OCI-LY3 (cell line): ENCODE data around the gene NCOR2.

Experiments used
- CTCF ChIP-seq: fragments of 200-600, 300-600 bp; sonication (generic); IDR thresholded peaks from 2 replicates; pipeline ENCODE4 v1.5.1; 2014; ENCODE audit warnings: antibody characterized with exemption, low read length, low read depth
- EZH2phosphoT487 ChIP-seq: fragments of 200-600 bp; shearing (Covaris generic); IDR thresholded peaks from 2 replicates; pipeline ENCODE4 v1.6.1; 2018; ENCODE audit warnings: antibody characterized with exemption, mixed run types, low read depth

GRCh38 chr12:124553862-124554428, 13.5 kb downstream of the NCOR2 start:
- TF ChIP-seq CTCF (no peak), EZH2phosphoT487 (no peak)
